Stimulated activated memory B cell treated with anti-CD40 and anti-IgM and Interleukin-4, amounts not matched to agents 10 μg/mL and 1 μg/mL and 100 μg/mL, for 72 hours (primary cell): ENCODE results near the gene FNTB.
A peak's percentile ranks its signal among the peaks of the same experiment; 100 is the strongest.

ENCODE experiments used
- ATAC-seq: fragments of 150-1000 bp; cut with Tn5 transposase; 2 replicates; pipeline ENCODE4 v1.10.0; 2021
- H3K27ac Mint-ChIP-seq: one replicate; pipeline ENCODE4 v1.8.0; 2022; ENCODE audit warnings: mild to moderate bottlenecking, mixed read lengths
- H3K27me3 Mint-ChIP-seq: one replicate; pipeline ENCODE4 v1.8.0; 2022; ENCODE audit warnings: mixed read lengths
- H3K36me3 Mint-ChIP-seq: one replicate; pipeline ENCODE4 v1.8.0; 2022; ENCODE audit warnings: mixed read lengths
- H3K4me1 Mint-ChIP-seq: one replicate; pipeline ENCODE4 v1.8.0; 2022; ENCODE audit warnings: mixed read lengths
- H3K4me3 Mint-ChIP-seq: one replicate; pipeline ENCODE4 v1.8.0; 2022; ENCODE audit warnings: mild to moderate bottlenecking, moderate library complexity, mixed read lengths
- H3K9me3 Mint-ChIP-seq: one replicate; pipeline ENCODE4 v1.8.0; 2022; ENCODE audit warnings: mixed read lengths

Gene FNTB

DNA sequence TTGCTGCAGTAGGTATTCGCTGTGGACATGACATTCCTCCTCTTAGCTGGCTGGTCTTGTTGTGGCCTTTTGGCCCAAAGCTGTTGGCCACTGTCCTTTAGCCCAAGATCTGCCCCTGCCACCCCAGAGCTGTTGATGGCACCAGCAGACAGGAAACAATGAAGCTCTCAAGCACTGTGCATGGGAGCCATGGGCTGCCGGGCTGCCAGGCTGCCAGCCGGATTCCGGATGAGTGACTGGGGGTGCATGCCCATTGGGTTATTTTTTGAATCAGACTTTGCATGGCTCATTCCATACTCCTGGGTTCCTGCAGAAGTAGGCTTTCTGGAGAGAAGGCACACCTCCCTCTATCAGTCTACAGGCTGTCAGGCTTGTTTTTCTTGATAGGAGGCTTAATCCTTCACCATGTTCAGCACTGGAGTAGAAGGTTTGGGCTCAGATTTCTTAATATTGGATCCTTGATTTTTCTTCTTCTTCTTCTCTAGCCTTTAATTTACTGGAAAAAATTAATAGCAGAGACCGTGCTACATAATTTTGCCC is 83.2 kb downstream of the FNTB start:
- H3K27ac Mint-ChIP-seq, result no peak overlapping the region
- ATAC-seq, result no peak
- H3K27me3 Mint-ChIP-seq, result no peaks in the 10 kb centered on the region
- no peaks in the 10 kb centered on the region for H3K9me3 Mint-ChIP-seq
- H3K4me3 Mint-ChIP-seq, result no peak overlapping the region
- peaks cover 14% of the 10 kb centered on the region for H3K4me1 Mint-ChIP-seq
- H3K36me3 Mint-ChIP-seq, result peaks cover 58% of the 10 kb centered on the region

DNA sequence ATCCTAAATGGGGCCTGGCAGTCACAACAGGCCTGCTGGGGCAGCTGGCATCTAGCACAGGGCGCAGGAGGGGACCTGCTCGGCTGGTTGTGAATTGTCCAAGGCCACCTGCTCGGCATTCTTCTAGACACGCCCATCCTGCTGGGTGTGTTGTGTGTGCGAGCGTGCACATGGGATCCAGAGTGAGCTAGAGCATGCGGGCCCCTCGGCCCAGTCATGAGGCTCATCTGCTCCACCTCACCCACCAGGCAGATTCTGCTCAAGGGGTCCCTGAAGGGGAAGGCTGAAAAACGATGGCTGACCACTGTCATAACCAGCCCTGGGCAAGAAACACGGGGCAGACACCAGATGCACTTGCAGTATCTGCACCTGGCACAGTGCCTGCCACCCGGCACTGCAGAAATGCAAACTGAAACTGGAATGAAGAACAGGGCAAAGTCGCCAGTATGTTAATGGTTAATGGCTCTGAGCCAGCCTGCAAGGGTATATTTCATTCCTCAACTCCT is 83.8 kb downstream of the FNTB start:
- Mint-ChIP-seq H3K27me3 (no peaks in the 10 kb centered on the region), H3K27ac (no peak overlapping the region), H3K4me1 (peaks cover 19% of the 10 kb centered on the region), H3K9me3 (no peaks in the 10 kb centered on the region), H3K4me3 (no peak overlapping the region), H3K36me3 (peaks cover 58% of the 10 kb centered on the region)
- no peak for ATAC-seq

DNA sequence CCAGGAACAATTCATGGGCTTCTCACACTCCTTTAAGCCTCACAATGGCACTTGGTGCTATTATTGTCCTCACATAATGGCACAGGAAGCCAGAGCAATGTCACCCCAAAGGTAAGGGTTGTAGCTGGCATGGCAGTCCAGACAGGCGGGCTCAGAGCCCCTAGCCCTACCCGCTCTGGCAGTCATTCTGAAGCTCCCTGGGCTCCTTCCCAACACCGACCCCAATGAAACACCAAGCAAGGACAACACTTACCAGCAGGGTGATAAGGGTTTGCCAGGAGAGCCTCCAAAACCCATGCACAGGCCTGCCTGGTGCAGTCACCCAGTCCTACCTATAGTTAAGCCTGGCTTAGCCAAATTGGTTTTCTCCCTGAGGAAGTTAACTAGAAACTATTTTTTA is 84.8 kb downstream of the FNTB start:
- no peak overlapping the region for H3K27ac Mint-ChIP-seq
- H3K9me3 Mint-ChIP-seq, result no peaks in the 10 kb centered on the region
- no peak overlapping the region for H3K4me3 Mint-ChIP-seq
- no peak for ATAC-seq
- H3K4me1 Mint-ChIP-seq, result peaks cover 23% of the 10 kb centered on the region
- peaks cover 57% of the 10 kb centered on the region for H3K36me3 Mint-ChIP-seq
- no peaks in the 10 kb centered on the region for H3K27me3 Mint-ChIP-seq

DNA sequence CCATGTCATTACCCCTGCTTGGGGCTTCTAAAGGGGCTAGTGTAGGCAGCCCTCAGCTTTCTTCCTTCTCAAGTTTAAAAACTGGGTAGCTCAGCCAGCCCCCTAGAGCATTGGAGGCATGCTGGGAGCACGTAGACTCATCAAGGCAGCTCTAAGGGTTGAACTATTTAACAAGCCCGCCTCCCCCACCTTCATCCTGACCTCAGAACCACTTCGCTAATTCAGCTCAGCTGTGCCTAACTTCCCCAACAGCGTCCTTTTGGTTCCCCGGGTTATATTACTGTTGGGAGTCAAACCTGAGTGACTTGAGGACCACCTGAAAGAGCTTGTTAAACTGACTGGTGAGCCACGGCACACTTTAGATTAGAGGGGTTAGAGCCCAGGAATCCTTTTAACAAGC is 85.6 kb downstream of the FNTB start:
- Mint-ChIP-seq H3K27me3 (no peaks in the 10 kb centered on the region), H3K4me1 (peaks cover 23% of the 10 kb centered on the region), H3K36me3 (peaks cover 58% of the 10 kb centered on the region), H3K9me3 (no peaks in the 10 kb centered on the region), H3K4me3 (no peak overlapping the region), H3K27ac (no peak overlapping the region)
- no peak for ATAC-seq

GRCh38 chr14:65072937-65073336 is 86.2 kb downstream of the FNTB start:
- H3K9me3 Mint-ChIP-seq, result no peaks in the 10 kb centered on the region
- ATAC-seq, result no peak
- H3K4me3 Mint-ChIP-seq, result no peak overlapping the region
- no peak overlapping the region for H3K27ac Mint-ChIP-seq
- H3K27me3 Mint-ChIP-seq, result no peaks in the 10 kb centered on the region
- H3K36me3 Mint-ChIP-seq, result peaks cover 57% of the 10 kb centered on the region
- peaks cover 23% of the 10 kb centered on the region for H3K4me1 Mint-ChIP-seq

GRCh38 chr14:65073605-65074201 is 87.0 kb downstream of the FNTB start:
- Mint-ChIP-seq H3K4me3 (no peak overlapping the region), H3K9me3 (no peaks in the 10 kb centered on the region), H3K36me3 (peaks cover 52% of the 10 kb centered on the region), H3K4me1 (peaks cover 23% of the 10 kb centered on the region), H3K27me3 (no peaks in the 10 kb centered on the region), H3K27ac (peak overlapping the region; percentile 75)
- no peak for ATAC-seq

GRCh38 chr14:65074449-65075150 is 87.9 kb downstream of the FNTB start:
- Mint-ChIP-seq H3K27ac (peak overlapping the region; percentile 75), H3K27me3 (no peaks in the 10 kb centered on the region), H3K9me3 (no peaks in the 10 kb centered on the region), H3K4me1 (peaks cover 26% of the 10 kb centered on the region), H3K36me3 (peaks cover 54% of the 10 kb centered on the region), H3K4me3 (no peak overlapping the region)
- ATAC-seq, result peak; percentile 91

DNA sequence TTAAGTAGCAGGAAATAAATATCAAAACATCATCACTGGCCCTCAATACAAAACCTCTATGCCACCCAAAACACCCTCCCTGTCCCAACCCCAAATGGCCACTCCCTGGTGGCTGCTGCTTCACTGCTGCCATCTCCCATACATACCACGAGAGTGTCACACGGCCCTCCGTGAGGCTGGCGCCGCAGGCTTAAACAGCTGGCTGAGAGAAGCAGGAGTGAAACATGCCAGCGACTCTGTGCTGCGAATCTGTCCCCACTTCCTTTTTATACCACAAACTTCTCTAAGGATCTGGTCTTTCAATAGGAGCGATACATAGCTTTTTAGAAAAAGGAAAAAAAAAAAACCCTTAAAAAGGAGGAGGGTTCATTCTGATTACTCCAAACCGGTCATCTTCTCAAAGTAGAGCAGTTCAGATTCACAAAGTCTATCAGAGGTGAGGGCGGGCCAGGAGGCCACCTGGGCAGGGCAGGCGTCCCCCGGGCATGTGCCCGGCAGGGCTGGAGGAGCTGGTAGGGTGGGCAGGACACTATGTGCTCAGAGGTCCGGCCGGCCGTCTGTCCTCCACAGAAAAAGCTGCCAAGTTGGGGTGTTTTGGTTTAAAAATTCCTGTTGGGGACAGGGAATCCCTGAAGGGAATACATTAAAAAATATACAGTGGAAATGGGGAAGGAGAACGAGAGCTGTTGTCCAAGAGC is 89.1 kb downstream of the FNTB start:
- H3K4me3 Mint-ChIP-seq, result no peak overlapping the region
- no peaks in the 10 kb centered on the region for H3K27me3 Mint-ChIP-seq
- no peak for ATAC-seq
- peak overlapping the region; percentile 30 for H3K27ac Mint-ChIP-seq
- H3K9me3 Mint-ChIP-seq, result no peaks in the 10 kb centered on the region
- peaks cover 66% of the 10 kb centered on the region for H3K36me3 Mint-ChIP-seq
- peaks cover 31% of the 10 kb centered on the region for H3K4me1 Mint-ChIP-seq

DNA sequence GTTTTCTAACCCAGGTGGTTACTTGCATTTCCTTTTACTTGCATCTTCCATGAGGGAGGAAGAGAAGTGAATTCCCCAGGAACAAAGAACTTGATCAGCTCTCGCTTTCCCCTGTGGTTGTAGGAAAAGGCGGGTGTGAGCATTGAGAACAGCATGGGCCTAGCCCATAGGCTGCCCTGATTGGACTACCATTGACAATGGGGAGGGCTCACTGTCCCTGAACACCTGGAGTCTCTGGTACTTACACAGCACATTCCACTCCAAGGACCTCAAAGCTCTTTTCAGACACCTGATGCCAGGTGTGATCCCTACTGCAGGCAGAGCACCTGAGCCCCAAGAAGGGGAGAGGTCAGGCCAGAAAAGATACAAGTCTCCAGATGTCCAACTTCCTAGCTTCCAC is 90.6 kb downstream of the FNTB start:
- H3K27me3 Mint-ChIP-seq, result no peaks in the 10 kb centered on the region
- no peaks in the 10 kb centered on the region for H3K9me3 Mint-ChIP-seq
- ATAC-seq, result no peak
- H3K36me3 Mint-ChIP-seq, result peaks cover 78% of the 10 kb centered on the region
- no peak overlapping the region for H3K4me3 Mint-ChIP-seq
- peaks cover 47% of the 10 kb centered on the region for H3K4me1 Mint-ChIP-seq
- no peak overlapping the region for H3K27ac Mint-ChIP-seq

DNA sequence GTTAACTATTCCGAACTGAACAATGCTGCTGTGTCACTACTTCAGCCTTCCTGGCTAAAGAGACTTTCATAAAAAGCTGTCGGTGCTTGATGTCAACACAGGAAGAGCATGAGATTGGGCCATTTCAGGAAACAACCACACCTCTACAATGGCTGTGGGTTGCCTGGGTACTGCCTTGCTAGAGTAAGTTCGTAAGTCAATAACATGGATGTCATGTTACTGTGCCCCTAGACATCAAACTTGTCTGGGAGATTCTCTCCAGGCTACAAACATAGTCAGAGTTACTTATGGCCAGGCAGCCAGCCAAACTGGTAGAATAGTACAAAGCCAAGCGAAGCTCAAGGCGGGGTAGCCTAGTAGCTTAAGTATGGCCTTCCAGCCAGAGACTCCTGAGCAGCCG is 92.5 kb downstream of the FNTB start:
- no peak overlapping the region for H3K4me3 Mint-ChIP-seq
- H3K27ac Mint-ChIP-seq, result no peak overlapping the region
- no peaks in the 10 kb centered on the region for H3K9me3 Mint-ChIP-seq
- H3K36me3 Mint-ChIP-seq, result peaks cover 83% of the 10 kb centered on the region
- no peaks in the 10 kb centered on the region for H3K27me3 Mint-ChIP-seq
- no peak for ATAC-seq
- peaks cover 47% of the 10 kb centered on the region for H3K4me1 Mint-ChIP-seq

- H3K4me1 Mint-ChIP-seq, result peaks cover 42% of the 10 kb centered on the region
Observed at GRCh38 chr14:65079768-65080167, 93.1 kb downstream of the FNTB start.

GRCh38 chr14:65080960-65081747 is 94.5 kb downstream of the FNTB start:
- Mint-ChIP-seq H3K27ac (peak overlapping the region; percentile 29), H3K36me3 (peaks cover 82% of the 10 kb centered on the region), H3K27me3 (no peaks in the 10 kb centered on the region), H3K9me3 (peaks cover 3% of the 10 kb centered on the region), H3K4me3 (no peak overlapping the region), H3K4me1 (peaks cover 41% of the 10 kb centered on the region)
- ATAC-seq, result no peak

More at GRCh38 chr14:65079768-65080167, 93.1 kb downstream of the FNTB start:
- peaks cover 83% of the 10 kb centered on the region for H3K36me3 Mint-ChIP-seq
- H3K4me3 Mint-ChIP-seq, result no peak overlapping the region
- H3K9me3 Mint-ChIP-seq, result no peaks in the 10 kb centered on the region
- no peaks in the 10 kb centered on the region for H3K27me3 Mint-ChIP-seq
- H3K27ac Mint-ChIP-seq, result no peak overlapping the region
- no peak for ATAC-seq

GRCh38 chr14:65082930-65083329 is 96.2 kb downstream of the FNTB start:
- Mint-ChIP-seq H3K27ac (peak overlapping the region; percentile 29), H3K4me3 (no peak overlapping the region), H3K4me1 (peaks cover 43% of the 10 kb centered on the region), H3K36me3 (peaks cover 87% of the 10 kb centered on the region), H3K9me3 (peaks cover 7% of the 10 kb centered on the region), H3K27me3 (no peaks in the 10 kb centered on the region)
- no peak for ATAC-seq

DNA sequence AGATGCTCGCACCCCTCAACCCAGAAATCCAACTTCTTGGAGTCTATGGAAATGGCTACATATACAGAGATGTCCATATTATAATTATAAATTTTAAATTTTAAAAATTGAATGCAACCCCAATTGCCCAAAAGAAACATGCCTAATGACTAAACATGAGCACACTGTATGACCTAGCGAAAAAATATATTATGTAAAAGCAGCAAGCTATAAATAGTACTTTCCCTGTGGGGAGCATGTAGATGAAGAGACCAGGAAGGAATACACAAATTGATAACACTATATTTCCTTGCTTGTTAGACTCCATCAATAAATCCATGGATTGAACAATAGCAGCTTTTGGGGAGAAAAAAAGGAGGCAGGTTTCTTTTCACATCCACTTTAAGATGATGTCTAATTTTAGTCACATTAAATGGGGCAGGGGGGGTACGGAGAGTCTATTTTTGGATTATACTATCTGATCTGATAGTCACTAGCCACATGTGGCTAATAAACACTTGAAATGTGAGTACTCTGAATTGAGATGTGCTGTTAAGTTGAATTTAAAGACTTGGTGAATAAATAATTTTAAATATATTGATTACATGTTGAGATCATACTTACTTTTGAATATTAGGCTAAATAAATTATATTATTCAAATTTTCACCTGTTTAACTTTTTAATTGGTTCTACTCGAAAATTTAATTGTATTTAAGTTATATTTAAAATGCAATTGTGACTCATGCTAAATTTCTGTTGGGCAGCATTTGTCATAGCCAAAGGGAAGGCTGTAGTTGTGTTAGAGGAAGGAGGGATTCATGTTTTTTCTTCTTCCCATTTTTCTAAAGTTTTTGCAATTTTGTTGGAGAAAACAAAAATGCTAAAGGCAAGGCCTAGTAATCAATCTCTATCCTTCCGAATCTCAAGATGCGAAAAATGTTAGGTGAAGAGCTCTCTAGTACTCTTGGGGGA is 98.1 kb downstream of the FNTB start:
- Mint-ChIP-seq H3K4me1 (peaks cover 39% of the 10 kb centered on the region), H3K9me3 (peaks cover 8% of the 10 kb centered on the region), H3K36me3 (peaks cover 89% of the 10 kb centered on the region), H3K27ac (no peak overlapping the region), H3K4me3 (no peak overlapping the region), H3K27me3 (no peaks in the 10 kb centered on the region)
- no peak for ATAC-seq
